Adrenal gland (tissue), 19 donors: Measurements from ENCODE around the gene ZNF850. TPM values are rescaled to one million over a fixed set of nuclear protein-coding genes. Genes with fewer than 3 reads are reported as not detected.

Experiments
- DNase-seq, 7 donors: peaks; one replicate each; pipeline ENCODE4 v3.0.0-alpha.2; 2019 to 2020
- H3K27ac ChIP-seq, 5 donors: fragments of 200-600 bp; sonication (generic) in 4 of 5; 1 replicate in 3 of 5; 2 replicates in 2 of 5; pipeline versions ENCODE4 v1.5.1 to v1.8.0; 2016 to 2020; ENCODE audit warnings: mild to moderate bottlenecking in 1 of 5
- H3K27me3 ChIP-seq: fragments of 200-600 bp; 2 replicates; pipeline ENCODE4 v1.8.0; 2021
- H3K36me3 ChIP-seq, 2 donors: fragments of 200-600 bp; replicated peaks in 1 of 2; 1 replicate in 1 of 2; 2 replicates in 1 of 2; pipeline versions ENCODE4 v1.5.1 to v1.8.0; 2018 to 2022
- H3K4me1 ChIP-seq, 2 donors: fragments of 200-600 bp; replicated peaks in 1 of 2; 1 replicate in 1 of 2; 2 replicates in 1 of 2; pipeline versions ENCODE4 v1.5.1 to v1.8.0; 2018 to 2021
- H3K4me3 ChIP-seq, 4 donors: fragments of 200-600 bp; sonication (generic) in 3 of 4; one replicate each; pipeline ENCODE4 v1.5.1; 2016 to 2018
- H3K9me3 ChIP-seq, 3 donors: fragments of 200-600 bp; sonication (generic) in 1 of 3; replicated peaks in 1 of 3; 1 replicate in 2 of 3; 2 replicates in 1 of 3; pipeline versions ENCODE4 v1.5.1 to v1.8.0; 2016 to 2021
- CTCF ChIP-seq, 6 experiments: fragments of 450-650 bp in 4 of 6; fragments of 200-600 bp in 2 of 6; sonication (generic) in 1 of 6; IDR thresholded peaks; 1 replicate in 5 of 6; 2 replicates in 1 of 6; pipeline versions ENCODE4 v1.5.1 to v1.8.0; 2016 to 2021; ENCODE audit warnings: antibody characterized with exemption in 6 of 6, mild to moderate bottlenecking in 2 of 6, moderate library complexity in 1 of 6
- POLR2A ChIP-seq, 2 donors: fragments of 450-650 bp; IDR thresholded peaks; one replicate each; pipeline ENCODE4 v1.6.1; 2017; ENCODE audit warnings: antibody characterized with exemption in 2 of 2, mild to moderate bottlenecking in 2 of 2, moderate library complexity in 1 of 2
- WGBS, 4 donors: extraction: QIAGEN DNeasy Blood & Tissue Kit in 2 of 4; methylation state at CpG; one replicate each; pipeline versions ENCODE4 v1.1.5 to v1.1.7; 2013 to 2017; 5-methylcytosine and 5-hydroxymethylcytosine counted together
- intact Hi-C, 2 donors: fragments of 100-400 bp; cut with DNase I; formaldehyde crosslinking; loops; one replicate each; pipeline versions ENCODE4 v1.14.1 to v1.15.0; 2022 to 2023
- long read RNA-seq, 10 donors: library from polyadenylated mRNA in 3 of 10; unstranded in 2 of 10; stranded (forward) in 1 of 10; transcript quantifications; one replicate each; pipeline ENCODE4 v2.0.0 and lab custom pipeline, GENCODE V29; 2021 to 2026
- polyA plus RNA-seq, 3 donors: library from polyadenylated mRNA; stranded (reverse); fragments of 200-250 nt in 2 of 3; fragments of 350-450 nt in 1 of 3; fragmentation: Illumina TruSeq in 1 of 3; extraction: RNeasy Lipid Tissue Mini Kit (QIAGEN cat#74804) in 1 of 3; gene quantifications; one replicate each; pipeline ENCODE4 v1.2.3, GENCODE V29; 2013 to 2014
- total RNA-seq, 9 donors: library from RNA; depleted of rRNA in 4 of 9; stranded (reverse); fragments of >200 nt in 4 of 9; fragments of 120-200 nt in 1 of 9; fragmentation: NEBNext Ultra II Directional in 1 of 9; extraction: Animal tissue kit (Norgen Biotek cat#: 25700) in 1 of 9; gene quantifications; one replicate each; pipeline versions ENCODE4 v1.1.0 to v1.2.4, GENCODE V29; 2013 to 2023
- donor health status: healthy with polysubstance abuse.
- donor health status: Bipolar disorder and iron deficiency.
- donor health status: DM: yes; HTN: yes; CAD: no.
- donor health status: DM: no; HTN: no; CAD: no.
- donor health status: DM: no; HTN: no; CAD: no.
- donor health status: DM: yes; HTN: yes; CAD: no.

Gene ZNF850
- total RNA-seq (10 to 100 TPM in 1 of 9 donors, 1 to 10 TPM in 8; 2.0 to 11.8 (median 4.0) TPM), polyA plus RNA-seq (1 to 10 TPM in 1 of 3 donors, under 1 TPM in 2; 0.34 to 1.1 (median 0.97) TPM)
- long read RNA-seq, donor 1, partial matches to known transcripts = 8 of 8 reads
- long read RNA-seq, donor 1, other reads (novel, unspliced or antisense) = 0 of 8 reads
- long read RNA-seq, donor 2 = 0 reads
- long read RNA-seq, donor 3 = 0 reads
- long read RNA-seq, donor 4 = 0 reads
- long read RNA-seq, donor 5, full-length matches to known transcripts = 1 of 2 reads
- long read RNA-seq, donor 5, partial matches to known transcripts = 0 of 2 reads
- long read RNA-seq, donor 5, other reads (novel, unspliced or antisense) = 1 of 2 reads
- long read RNA-seq, donor 6, partial matches to known transcripts = 0 of 1 reads
- long read RNA-seq, donor 6, other reads (novel, unspliced or antisense) = 1 of 1 reads
- long read RNA-seq, donor 7 = 0 reads
- long read RNA-seq, donor 8 = 0 reads
- long read RNA-seq, donor 9 = 0 reads
- long read RNA-seq, donor 10 = 0 reads

- H3K27me3 ChIP-seq = no peaks in the 10 kb centered on the region
- H3K9me3 ChIP-seq = peaks cover 0 to 13% (median 0%) of the 10 kb centered on the region in 3 donors
- H3K36me3 ChIP-seq = no peaks in the 10 kb centered on the region
- peaks cover 0 to 14% of the 10 kb centered on the region in 2 donors for H3K4me1 ChIP-seq
- peak in 1 of 2 donors; percentile 77 for TF ChIP-seq POLR2A (IDR thresholded peaks at IDR 0.05)
- TF ChIP-seq CTCF (IDR thresholded peaks at IDR 0.05) = no peak
- intact Hi-C loops = no loop called here
- peak within 1 kb of the TSS; percentile 73 to 88 (median 81) for H3K27ac ChIP-seq
- 0 to 2% (median 1%) methylated on average over 18 to 57 of the region's 57 CpGs for WGBS, 4 donors
- peak within 1 kb of the TSS; percentile 55 to 96 (median 83) for H3K4me3 ChIP-seq
- DNase-seq = peak; percentile 96 to 98 (median 97)
Measured at GRCh38 chr19:36772311-36773222, at the start of gene ZNF850. ZNF850 (minus strand) TSS chr19:36772807; CDS start chr19:36762606, 10,201 bp downstream.

- Histone ChIP-seq H3K4me3 (peak overlapping the region in 1 of 4 donors; percentile 15), H3K9me3 (peaks cover 3 to 98% (median 38%) of the 10 kb centered on the region in 3 donors)
- 94 to 98% (median 97%) methylated on average over 5 of the region's 5 CpGs for WGBS, 4 donors
Measured at GRCh38 chr19:36821758-36822157, 49.2 kb upstream of the ZNF850 start.

GRCh38 chr19:36819130-36819630 is 46.6 kb upstream of the ZNF850 start:
- H3K4me1 ChIP-seq = no peaks in the 10 kb centered on the region
- DNase-seq = no peak
- H3K27ac ChIP-seq = no peak overlapping the region
- peak overlapping the region in 1 of 4 donors; percentile 5 for H3K4me3 ChIP-seq
- intact Hi-C loops = no loop called here
- WGBS, 4 donors = 97 to 98% (median 98%) methylated on average over 7 of the region's 7 CpGs
- peaks cover 0 to 14% of the 10 kb centered on the region in 2 donors for H3K36me3 ChIP-seq
- no peaks in the 10 kb centered on the region for H3K27me3 ChIP-seq
- H3K9me3 ChIP-seq = peaks cover 18 to 98% (median 49%) of the 10 kb centered on the region in 3 donors
- TF ChIP-seq CTCF (IDR thresholded peaks at IDR 0.05) = no peak

More at GRCh38 chr19:36821758-36822157, 49.2 kb upstream of the ZNF850 start:
- intact Hi-C loops = no loop called here
- Histone ChIP-seq H3K4me1 (no peaks in the 10 kb centered on the region), H3K27me3 (no peaks in the 10 kb centered on the region), H3K36me3 (peaks cover 0 to 14% of the 10 kb centered on the region in 2 donors), H3K27ac (no peak overlapping the region)
- no peak for DNase-seq
- no peak for TF ChIP-seq POLR2A (IDR thresholded peaks at IDR 0.05)
- no peak for TF ChIP-seq CTCF (IDR thresholded peaks at IDR 0.05)

- TF ChIP-seq CTCF (IDR thresholded peaks at IDR 0.05) = no peak
- intact Hi-C loops = no loop called here
- no peak for DNase-seq
- Histone ChIP-seq H3K9me3 (peaks cover 0 to 67% (median 13%) of the 10 kb centered on the region in 3 donors), H3K36me3 (peaks cover 0 to 3% of the 10 kb centered on the region in 2 donors), H3K4me3 (no peak overlapping the region), H3K27ac (no peak overlapping the region), H3K4me1 (no peaks in the 10 kb centered on the region), H3K27me3 (no peaks in the 10 kb centered on the region)
Measured at GRCh38 chr19:36807029-36807428, 34.4 kb upstream of the ZNF850 start.
